BLaER1 (cell line): ENCODE data around the gene EPB41L3.
"Not testable (repeated sequence)": the region's sequence is repeated elsewhere in the genome, so short reads cannot be mapped to it uniquely, and the experiment has no call there.

ENCODE experiments used
- H3K27ac ChIP-seq: shearing (Covaris generic); formaldehyde crosslinking; 2 replicates; pipeline ENCODE4 v1.8.1; 2022
- H3K27me3 ChIP-seq: shearing (Covaris generic); formaldehyde crosslinking; 2 replicates; pipeline ENCODE4 v1.8.1; 2022
- H3K36me3 ChIP-seq: shearing (Covaris generic); formaldehyde crosslinking; 2 replicates; pipeline ENCODE4 v1.8.1; 2022
- H3K4me1 ChIP-seq: shearing (Covaris generic); formaldehyde crosslinking; 2 replicates; pipeline ENCODE4 v1.8.1; 2022
- H3K4me2 ChIP-seq: shearing (Covaris generic); formaldehyde crosslinking; 2 replicates; pipeline ENCODE4 v1.8.1; 2022
- H3K4me3 ChIP-seq: shearing (Covaris generic); formaldehyde crosslinking; 2 replicates; pipeline ENCODE4 v1.8.1; 2022
- H3K9ac ChIP-seq: shearing (Covaris generic); formaldehyde crosslinking; 2 replicates; pipeline ENCODE4 v1.8.1; 2022
- H3K9me3 ChIP-seq: shearing (Covaris generic); formaldehyde crosslinking; 2 replicates; pipeline ENCODE4 v1.8.1; 2022
- H4K20me1 ChIP-seq: shearing (Covaris generic); formaldehyde crosslinking; 2 replicates; pipeline ENCODE4 v1.8.1; 2022
- Cebpa-rat ChIP-seq: shearing (Covaris generic); IDR thresholded peaks from 2 replicates; pipeline ENCODE4 v1.8.1; 2022

Gene EPB41L3

DNA sequence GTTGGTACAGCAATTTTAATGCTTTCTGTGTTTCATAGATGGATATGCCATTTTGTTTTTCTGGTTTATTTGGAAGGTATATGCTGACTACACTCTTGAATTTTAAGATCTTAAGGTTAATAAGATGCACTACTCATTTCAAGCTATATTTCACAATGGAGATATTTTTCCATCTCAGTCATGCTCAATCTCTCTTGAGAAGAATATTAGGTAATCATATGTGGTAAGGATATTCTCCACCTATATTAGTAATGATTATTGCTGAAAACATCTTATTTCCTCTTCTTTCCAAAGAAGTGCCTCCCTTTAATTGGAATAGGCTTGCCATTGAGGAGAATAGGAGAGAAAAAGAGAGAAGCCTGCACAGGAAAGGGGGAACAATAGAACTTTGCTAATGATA, 40.1 kb downstream of the EPB41L3 start:
- no peak overlapping the region for H3K4me3 ChIP-seq
- H3K27ac ChIP-seq = no peak overlapping the region
- H3K9ac ChIP-seq = no peak overlapping the region
- H3K36me3 ChIP-seq = no peaks in the 10 kb centered on the region
- no peaks in the 10 kb centered on the region for H3K27me3 ChIP-seq
- no peak overlapping the region for H3K4me2 ChIP-seq
- H4K20me1 ChIP-seq = no peaks in the 10 kb centered on the region
- no peak for TF ChIP-seq Cebpa-rat
- H3K4me1 ChIP-seq = no peaks in the 10 kb centered on the region
- no peaks in the 10 kb centered on the region for H3K9me3 ChIP-seq

DNA sequence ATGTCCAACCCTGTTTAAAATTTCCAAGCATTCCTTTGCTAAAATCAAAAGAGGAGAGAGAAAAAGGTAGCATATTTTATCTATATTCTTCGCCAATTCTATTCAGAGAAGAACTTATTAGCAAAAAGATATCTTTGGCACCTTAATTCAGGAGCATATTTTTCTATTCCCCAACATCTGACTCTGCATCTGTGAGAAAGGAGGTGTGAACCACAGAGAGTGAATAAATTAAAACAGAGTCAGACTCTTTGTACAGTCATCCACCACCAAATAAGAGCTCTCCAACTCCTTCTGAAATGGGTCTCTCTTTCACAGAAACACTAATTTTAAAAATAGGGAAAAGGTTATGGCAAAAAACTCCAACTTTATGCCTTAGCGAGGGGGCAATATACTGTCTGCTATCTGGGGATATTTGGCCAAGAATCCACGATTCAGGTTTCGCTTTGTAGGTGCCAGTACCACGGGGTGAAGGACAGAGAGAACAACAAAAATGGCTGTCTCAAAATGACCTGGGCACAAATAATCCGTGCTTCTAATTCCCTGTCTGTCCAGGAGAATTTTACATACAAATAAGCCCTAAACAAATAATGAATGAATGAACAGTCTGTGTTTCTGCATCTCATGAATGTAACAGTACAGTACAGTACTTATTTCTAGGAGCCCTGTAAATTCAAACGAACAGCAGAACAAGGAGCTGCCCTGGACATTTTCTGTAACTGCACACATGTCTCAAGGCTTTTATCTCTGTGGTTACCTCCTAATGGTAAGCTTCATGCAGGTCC, 43.4 kb downstream of the EPB41L3 start:
- no peaks in the 10 kb centered on the region for H4K20me1 ChIP-seq
- no peak overlapping the region for H3K9ac ChIP-seq
- H3K27me3 ChIP-seq = no peaks in the 10 kb centered on the region
- no peaks in the 10 kb centered on the region for H3K4me1 ChIP-seq
- TF ChIP-seq Cebpa-rat = no peak
- H3K27ac ChIP-seq = no peak overlapping the region
- no peaks in the 10 kb centered on the region for H3K9me3 ChIP-seq
- no peak overlapping the region for H3K4me3 ChIP-seq
- H3K36me3 ChIP-seq = no peaks in the 10 kb centered on the region
- H3K4me2 ChIP-seq = no peak overlapping the region

DNA sequence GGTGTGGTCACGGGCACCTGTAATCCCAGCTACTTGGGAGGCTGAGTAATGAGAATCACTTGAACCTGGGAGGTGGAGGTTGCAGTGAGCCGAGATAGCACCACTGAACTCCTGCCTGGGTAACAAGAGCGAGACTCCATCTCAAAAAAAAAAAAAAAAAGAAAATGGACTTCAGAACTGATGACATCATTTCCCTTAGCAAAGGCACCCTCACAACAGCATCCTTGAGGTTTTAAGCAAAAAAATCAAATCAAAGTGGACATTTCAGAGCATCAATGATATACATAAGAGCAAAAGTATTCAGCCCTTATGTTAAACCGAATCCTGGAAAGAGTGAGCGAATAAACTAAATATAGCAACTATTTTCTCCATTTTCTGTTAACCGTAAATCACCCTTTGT, 45.3 kb downstream of the EPB41L3 start:
- TF ChIP-seq Cebpa-rat = no peak
- H3K36me3 ChIP-seq = no peaks in the 10 kb centered on the region
- no peaks in the 10 kb centered on the region for H3K4me1 ChIP-seq
- no peak overlapping the region for H3K4me3 ChIP-seq
- no peak overlapping the region for H3K27ac ChIP-seq
- H3K9me3 ChIP-seq = no peaks in the 10 kb centered on the region
- H3K9ac ChIP-seq = no peak overlapping the region
- no peak overlapping the region for H3K4me2 ChIP-seq
- H4K20me1 ChIP-seq = no peaks in the 10 kb centered on the region
- no peaks in the 10 kb centered on the region for H3K27me3 ChIP-seq

DNA sequence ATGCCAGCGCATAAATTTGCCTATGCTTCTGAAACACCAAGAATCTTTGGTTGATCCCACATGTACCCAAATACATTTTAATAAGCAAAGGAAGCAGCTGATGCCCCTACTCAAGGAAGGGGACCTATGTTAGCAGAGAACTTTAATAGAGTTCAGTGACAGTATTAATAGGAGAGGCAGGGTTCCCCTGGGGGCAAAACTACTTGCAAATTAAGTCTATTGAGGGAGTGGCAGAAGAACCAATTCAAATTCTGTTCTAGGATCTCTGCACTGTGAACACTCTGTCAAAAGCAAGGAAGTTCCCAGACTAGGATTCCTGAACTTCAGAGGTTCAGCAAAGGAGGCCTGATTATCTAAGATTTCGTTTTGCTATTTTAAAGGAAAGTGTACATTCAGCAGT, 47.5 kb downstream of the EPB41L3 start:
- Histone ChIP-seq H3K9ac (no peak overlapping the region), H3K36me3 (no peaks in the 10 kb centered on the region), H3K4me1 (no peaks in the 10 kb centered on the region), H3K27ac (no peak overlapping the region), H3K27me3 (no peaks in the 10 kb centered on the region), H3K4me3 (no peak overlapping the region), H4K20me1 (no peaks in the 10 kb centered on the region), H3K9me3 (no peaks in the 10 kb centered on the region), H3K4me2 (no peak overlapping the region)
- TF ChIP-seq Cebpa-rat = no peak

DNA sequence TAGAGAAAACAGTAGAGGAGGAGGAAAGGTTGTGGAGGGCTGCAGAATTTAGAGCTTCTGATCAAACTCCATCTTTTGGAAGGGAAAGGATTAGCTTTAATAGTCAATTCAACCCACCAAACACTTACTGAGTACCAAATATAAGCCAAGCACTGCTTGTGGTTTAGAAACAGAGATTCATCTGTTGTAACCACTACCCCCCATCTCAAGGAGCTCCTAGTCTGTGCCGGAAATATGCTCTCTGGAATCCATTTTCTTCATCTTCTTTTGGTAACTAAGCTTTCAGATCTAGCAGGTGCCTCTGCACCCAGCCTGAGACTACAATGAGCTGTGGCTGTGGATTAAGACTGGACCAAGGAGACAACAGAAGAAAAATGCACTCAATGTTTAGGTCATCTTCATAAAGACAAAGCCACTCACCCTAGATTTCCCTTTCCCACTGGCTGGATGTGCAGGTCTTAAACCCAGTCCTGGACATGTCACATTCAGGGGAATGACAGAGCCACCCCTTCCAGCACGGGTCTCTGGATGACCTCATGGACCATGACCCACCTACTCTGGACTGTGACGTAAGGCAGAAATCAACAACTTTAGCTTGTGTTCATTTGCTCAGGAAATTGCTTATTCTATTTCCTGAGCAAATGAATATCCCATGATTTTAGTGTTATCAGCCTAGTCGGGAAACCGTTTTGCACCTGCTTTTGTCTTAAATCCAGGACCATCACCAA, 52.9 kb downstream of the EPB41L3 start:
- no peak overlapping the region for H3K27ac ChIP-seq

DNA sequence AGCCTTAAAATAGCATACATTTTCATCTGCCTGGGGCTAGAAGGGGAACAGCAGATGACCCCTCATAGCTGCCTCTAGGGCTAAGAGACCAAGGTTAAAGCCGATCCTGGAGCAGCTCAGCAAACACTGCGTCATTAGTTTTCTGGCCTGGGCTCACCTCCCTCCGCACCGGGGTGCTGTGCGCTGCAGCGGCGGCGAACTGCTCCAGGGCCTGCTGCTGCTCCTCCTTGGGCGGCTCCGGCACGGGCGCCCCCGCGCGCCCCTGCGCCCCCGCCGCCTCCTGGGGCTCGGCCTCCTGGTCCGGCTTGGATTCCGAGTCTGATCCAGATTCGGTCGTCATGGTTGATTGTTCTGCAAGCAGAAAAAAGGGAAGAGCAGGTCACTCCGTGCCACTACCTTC, 55.0 kb downstream of the EPB41L3 start:
- Histone ChIP-seq H3K27me3 (no peaks in the 10 kb centered on the region), H3K27ac (no peak overlapping the region), H3K4me1 (no peaks in the 10 kb centered on the region), H3K4me2 (no peak overlapping the region), H3K36me3 (no peaks in the 10 kb centered on the region), H3K9me3 (no peaks in the 10 kb centered on the region), H4K20me1 (no peaks in the 10 kb centered on the region), H3K4me3 (no peak overlapping the region), H3K9ac (no peak overlapping the region)
- TF ChIP-seq Cebpa-rat = no peak

More for the DNA sequence above, 52.9 kb downstream of the EPB41L3 start:
- Histone ChIP-seq H3K27me3 (no peaks in the 10 kb centered on the region), H3K4me3 (no peak overlapping the region), H3K4me2 (no peak overlapping the region), H3K36me3 (no peaks in the 10 kb centered on the region), H3K9ac (no peak overlapping the region), H4K20me1 (no peaks in the 10 kb centered on the region), H3K9me3 (no peaks in the 10 kb centered on the region), H3K4me1 (no peaks in the 10 kb centered on the region)
- no peak for TF ChIP-seq Cebpa-rat

DNA sequence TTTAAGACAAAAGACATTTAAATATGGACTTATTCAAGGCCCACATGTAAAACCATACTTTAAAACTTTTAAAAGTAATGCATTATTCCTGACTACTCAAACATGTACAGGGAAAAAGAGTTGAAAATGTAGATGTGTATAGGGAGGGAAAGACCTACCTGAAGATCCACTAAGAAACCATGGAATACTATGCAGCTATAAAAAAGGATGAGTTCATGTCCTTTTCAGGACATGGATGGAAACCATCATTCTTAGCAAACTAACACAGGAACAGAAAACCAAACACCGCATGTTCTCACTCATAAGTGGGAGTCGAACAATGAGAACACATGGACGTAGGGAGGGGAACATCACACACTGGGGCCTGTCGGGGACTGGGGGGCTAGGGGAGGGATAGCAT, 55.8 kb downstream of the EPB41L3 start:
- not testable (repeated sequence) for H4K20me1 ChIP-seq, H3K27ac ChIP-seq, H3K36me3 ChIP-seq, H3K4me1 ChIP-seq, H3K4me3 ChIP-seq, H3K4me2 ChIP-seq, H3K9me3 ChIP-seq, H3K9ac ChIP-seq, H3K27me3 ChIP-seq

DNA sequence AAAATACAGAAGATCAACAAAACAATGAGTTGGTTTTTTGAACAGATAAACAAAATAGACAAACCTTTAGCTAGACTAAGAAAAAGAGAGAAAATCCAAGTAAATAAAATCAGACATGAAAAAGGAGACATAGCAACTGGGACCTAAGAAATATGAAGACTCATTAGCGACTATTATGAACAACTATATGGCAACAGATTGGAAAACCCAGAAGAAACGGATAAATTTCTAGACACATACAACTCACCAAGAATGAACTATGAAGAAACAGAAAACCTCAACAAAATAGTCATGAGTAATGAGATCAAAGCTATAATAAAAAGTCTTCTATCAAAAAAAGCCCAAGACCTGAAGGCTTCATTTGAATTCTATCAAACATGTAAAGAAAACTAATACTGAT, 59.3 kb downstream of the EPB41L3 start:
- no peak overlapping the region for H3K9ac ChIP-seq
- H3K27me3 ChIP-seq = no peaks in the 10 kb centered on the region
- no peaks in the 10 kb centered on the region for H4K20me1 ChIP-seq
- TF ChIP-seq Cebpa-rat = no peak
- no peaks in the 10 kb centered on the region for H3K4me1 ChIP-seq
- peaks cover 8% of the 10 kb centered on the region for H3K9me3 ChIP-seq
- no peaks in the 10 kb centered on the region for H3K36me3 ChIP-seq
- no peak overlapping the region for H3K27ac ChIP-seq
- H3K4me3 ChIP-seq = no peak overlapping the region
- H3K4me2 ChIP-seq = no peak overlapping the region

DNA sequence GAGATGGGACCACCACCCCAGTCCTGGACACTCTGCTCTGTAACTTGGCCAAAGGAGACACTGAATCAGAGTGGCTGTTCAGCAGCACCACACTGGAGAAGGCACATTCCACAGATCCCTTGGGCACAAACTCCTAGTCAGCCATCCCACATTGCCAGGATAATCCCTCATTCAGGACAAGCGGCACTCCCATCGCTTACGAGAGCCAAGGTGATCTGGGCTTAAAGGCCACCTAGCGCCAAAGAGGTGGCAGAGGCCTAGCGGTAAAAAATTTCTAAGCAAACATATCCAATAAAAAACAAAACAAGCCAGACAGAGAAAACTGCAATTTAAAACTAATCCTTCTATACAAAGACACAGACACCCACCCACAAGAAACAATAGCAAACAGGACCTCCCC, 62.2 kb downstream of the EPB41L3 start:
- no peaks in the 10 kb centered on the region for H3K27me3 ChIP-seq
- no peak for TF ChIP-seq Cebpa-rat

DNA sequence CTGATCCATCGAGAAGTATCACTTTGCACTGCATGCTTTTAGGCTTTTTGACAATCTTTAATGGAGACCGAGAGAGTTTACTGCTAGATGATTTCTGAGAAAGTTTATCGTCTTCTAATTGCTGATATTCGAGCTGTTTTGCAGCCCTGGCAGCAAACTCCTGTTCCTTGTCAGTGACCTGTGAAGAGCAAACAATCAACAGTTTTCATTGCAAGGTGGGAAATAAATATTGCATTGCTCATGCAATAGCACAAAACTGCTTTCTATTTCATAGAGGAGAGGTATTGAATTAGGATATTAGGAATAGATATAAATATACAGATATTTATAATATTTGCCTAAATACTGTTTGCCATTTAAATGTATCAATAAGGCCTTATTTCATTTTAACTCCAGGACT, 65.5 kb downstream of the EPB41L3 start:
- no peak for TF ChIP-seq Cebpa-rat
- H3K27me3 ChIP-seq = no peaks in the 10 kb centered on the region
- no peak overlapping the region for H3K27ac ChIP-seq
- H3K9ac ChIP-seq = no peak overlapping the region
- H3K4me1 ChIP-seq = no peaks in the 10 kb centered on the region
- peaks cover 8% of the 10 kb centered on the region for H3K9me3 ChIP-seq
- H3K4me2 ChIP-seq = no peak overlapping the region
- H4K20me1 ChIP-seq = no peaks in the 10 kb centered on the region
- H3K36me3 ChIP-seq = no peaks in the 10 kb centered on the region
- no peak overlapping the region for H3K4me3 ChIP-seq

More for the DNA sequence above, 62.2 kb downstream of the EPB41L3 start:
- Histone ChIP-seq H3K4me2 (no peak overlapping the region), H3K9ac (no peak overlapping the region), H3K36me3 (no peaks in the 10 kb centered on the region), H3K4me1 (no peaks in the 10 kb centered on the region), H3K4me3 (no peak overlapping the region), H4K20me1 (no peaks in the 10 kb centered on the region), H3K9me3 (peaks cover 8% of the 10 kb centered on the region), H3K27ac (no peak overlapping the region)
